GM12878 (cell line): ENCODE results near the gene FITM1. TPM values are rescaled to one million over a fixed set of nuclear protein-coding genes. Genes with fewer than 3 reads are reported as not detected.

Source experiments
- ATAC-seq: fragments of 200-7000 bp; cut with Tn5 transposase; 3 replicates; pipeline ENCODE4 v1.9.1; 2020; ENCODE audit warnings: mild to moderate bottlenecking, moderate library complexity
- BruUV-seq: library from RNA; stranded (reverse); fragments of 400-500 nt; replicated peaks from 2 replicates; lab custom pipeline; 2021; lab: Mats Ljungman, UMichigan
- CTCF ChIA-PET: fragments of 300-600 bp; sonication (Branson Sonifier 250); formaldehyde crosslinking; extraction: SDS; loops from one replicate; lab custom pipeline; 2021; ENCODE audit warnings: inconsistent platforms; lab: Yijun Ruan, JAX
- POLR2A ChIA-PET: fragments of 350-600 bp; formaldehyde crosslinking; extraction: SDS; loops from one replicate; lab custom pipeline; 2021; ENCODE audit warnings: inconsistent platforms; lab: Charles Lee
- RAD21 ChIA-PET: fragments of 300-600 bp; sonication (Branson Sonifier 250); formaldehyde crosslinking; loops from one replicate; lab custom pipeline; 2023; ENCODE audit warnings: antibody characterized with exemption; ENCODE audit not compliant: unreplicated experiment; lab: Charles Lee
- SMC1A ChIA-PET: fragments of 300-600 bp; sonication (Branson Sonifier 250); formaldehyde crosslinking; loops from one replicate; lab custom pipeline; 2023; ENCODE audit not compliant: unreplicated experiment, uncharacterized antibody; lab: Charles Lee
- DNase-seq: peaks from one replicate; pipeline ENCODE4 v3.0.0-alpha.2; 2011; ENCODE audit warnings: low read depth, low spot score
- FAIRE-seq: peaks from 3 replicates; lab custom pipeline; 2011; peaks lifted over from hg19 to GRCh38; lab: Jason Lieb, UNC
- H2AFZ ChIP-seq: 2 replicates; pipeline ENCODE4 v1.6.0; 2011; ENCODE audit warnings: low read depth, low read length, control low read depth; ENCODE audit not compliant: control insufficient read depth
- H3K27ac ChIP-seq: 2 replicates; pipeline ENCODE4 v1.5.1; 2011; ENCODE audit warnings: control low read depth; ENCODE audit not compliant: control insufficient read depth, insufficient read depth
- H3K27me3 ChIP-seq, 2 experiments: replicated peaks in 1 of 2; 2 replicates each; pipeline versions ENCODE4 v1.6.0 to v1.6.1; 2011; ENCODE audit warnings: low read length in 1 of 2; ENCODE audit not compliant: control insufficient read depth in 2 of 2, insufficient read depth in 2 of 2
- H3K36me3 ChIP-seq, 2 experiments: 2 replicates each; pipeline ENCODE4 v1.5.1; 2011; ENCODE audit warnings: low read length in 1 of 2; ENCODE audit not compliant: control insufficient read depth in 2 of 2, insufficient read depth in 2 of 2
- H3K4me1 ChIP-seq: 2 replicates; pipeline ENCODE4 v1.6.1; 2011; ENCODE audit warnings: mild to moderate bottlenecking, low read length, moderate library complexity, mixed read lengths; ENCODE audit not compliant: control insufficient read depth, insufficient read depth
- H3K4me2 ChIP-seq: 2 replicates; pipeline ENCODE4 v1.6.0; 2011; ENCODE audit warnings: control low read depth; ENCODE audit not compliant: control insufficient read depth, insufficient read depth
- H3K4me3 ChIP-seq: fragments of 200-600 bp; sonication (generic); 2 replicates; pipeline ENCODE4 v1.5.1; 2016
- H3K79me2 ChIP-seq: 2 replicates; pipeline ENCODE4 v1.6.0; 2011; ENCODE audit warnings: low read length; ENCODE audit not compliant: control insufficient read depth, insufficient read depth
- H3K9ac ChIP-seq: 2 replicates; pipeline ENCODE4 v1.8.0; 2011; ENCODE audit warnings: low read length, control low read depth, mixed read lengths; ENCODE audit not compliant: control insufficient read depth, insufficient read depth
- H3K9me3 ChIP-seq: replicated peaks from 3 replicates; pipeline ENCODE4 v1.5.1; 2011; ENCODE audit warnings: mild to moderate bottlenecking, low read length; ENCODE audit not compliant: control insufficient read depth, insufficient read depth
- H4K20me1 ChIP-seq: 2 replicates; pipeline ENCODE4 v1.6.0; 2011; ENCODE audit not compliant: control insufficient read depth, insufficient read depth
- EP300 ChIP-seq, 2 experiments: fragments of 150-350 bp in 1 of 2; IDR thresholded peaks; 2 replicates each; pipeline ENCODE4 v1.6.1; 2011 to 2012; ENCODE audit warnings: low read depth in 2 of 2, low read length in 2 of 2, borderline replicate concordance in 1 of 2, improper control_type of control experiment in 1 of 2, inconsistent platforms in 1 of 2; ENCODE audit not compliant: control insufficient read depth in 1 of 2
- HSF1 ChIP-seq: fragments of 150-350 bp; IDR thresholded peaks from 2 replicates; pipeline ENCODE4 v1.6.1; 2014; ENCODE audit warnings: mild to moderate bottlenecking, low read depth, low read length
- MTA3 ChIP-seq: IDR thresholded peaks from 2 replicates; pipeline ENCODE4 v1.6.1; 2012; ENCODE audit warnings: low read length, inconsistent platforms, borderline replicate concordance
- NFYA ChIP-seq: IDR thresholded peaks from 2 replicates; pipeline ENCODE4 v1.6.1; 2011; ENCODE audit warnings: low read depth, mild to moderate bottlenecking, low read length, improper control_type of control experiment, borderline replicate concordance
- PKNOX1 ChIP-seq: fragments of 450-650 bp; IDR thresholded peaks from 2 replicates; pipeline ENCODE4 v1.6.1; 2016; ENCODE audit warnings: mild to moderate bottlenecking
- POLR2AphosphoS5 ChIP-seq: IDR thresholded peaks from 2 replicates; pipeline ENCODE4 v1.6.1; 2011; ENCODE audit warnings: mild to moderate bottlenecking, low read length, inconsistent platforms
- SPI1 ChIP-seq: IDR thresholded peaks from 2 replicates; pipeline ENCODE4 v1.6.1; 2011; ENCODE audit warnings: low read depth, mild to moderate bottlenecking, low read length, moderate library complexity, borderline replicate concordance; ENCODE audit not compliant: insufficient read depth
- YBX1 ChIP-seq: fragments of 450-650 bp; IDR thresholded peaks from 2 replicates; pipeline ENCODE4 v1.6.1; 2016; ENCODE audit warnings: antibody characterized with exemption
- WGBS: methylation state at CpG from one replicate; pipeline ENCODE4 v1.1.6; 2016; ENCODE audit warnings: low lambda C conversion rate; ENCODE audit not compliant: insufficient replicate concordance, insufficient coverage; ENCODE audit errors: missing lambda C conversion rate; 5-methylcytosine and 5-hydroxymethylcytosine counted together
- in situ Hi-C: fragments of 300-500 bp; cut with MboI; formaldehyde crosslinking; loops from 9 replicates; pipeline ENCODE4 v1.14.3; 2018; ENCODE audit warnings: mixed read lengths
- intact Hi-C: fragments of 100-400 bp; cut with micrococcal nuclease; formaldehyde crosslinking; loops from one replicate; pipeline ENCODE4 v1.14.2; 2022; ENCODE audit not compliant: unreplicated experiment
- polyA plus RNA-seq, 11 experiments: library from polyadenylated mRNA; depleted of rRNA in 4 of 11; unstranded in 6 of 11; stranded (reverse) in 5 of 11; fragments of >200 nt; fragmentation: Nextera tagmentation in 4 of 11; fragmentation: Illumina TruSeq in 1 of 11; extraction: Ambion mirVana in 4 of 11; extraction: Trizol in 1 of 11; gene quantifications; 1 replicate in 1 of 11; 2 replicates in 10 of 11; pipeline versions ENCODE4 v1.2.1 to v1.2.3, GENCODE V29; 2011 to 2016; ENCODE audit warnings: inconsistent platforms in 2 of 11, missing spikeins in 2 of 11, low read depth in 1 of 11
- total RNA-seq, 4 experiments: library from RNA; depleted of rRNA in 3 of 4; stranded (reverse); fragments of >200 nt in 3 of 4; fragmentation: Illumina TruSeq in 1 of 4; extraction: Trizol in 1 of 4; gene quantifications; 2 replicates each; pipeline versions ENCODE4 v1.2.1 to v1.2.3, GENCODE V29; 2013 to 2021
- TF ChIP-seq, protein P1 (sequence below): IDR thresholded peaks from 2 replicates; pipeline ENCODE4 v1.6.1; 2012; ENCODE audit warnings: low read length, inconsistent platforms
- TF ChIP-seq, protein P2 (sequence below): IDR thresholded peaks from 2 replicates; pipeline ENCODE4 v1.6.1; 2012; ENCODE audit warnings: low read depth, low read length, improper control_type of control experiment
- TF ChIP-seq, protein P3 (sequence below): fragments of 450-650 bp; formaldehyde crosslinking; IDR thresholded peaks from 2 replicates; pipeline ENCODE4 v1.4.0; 2020; ENCODE audit warnings: mild to moderate bottlenecking, moderate library complexity

The FITM1 gene
- total and polyA plus RNA-seq, 10 of the 15 experiments (the other 5 are each of a cell fraction or from before 2014, with no cell fraction given), result 0.11 to 1.9 (median 0.45) TPM; not detected in 2

GRCh38 chr14:24095271-24096068, 35.0 kb upstream of the FITM1 start:
- H3K4me1 ChIP-seq, result 0 out of 2 replicates have a peak, but pooled peaks cover 3% of the 10 kb centered on the region
- H3K9ac ChIP-seq, result peak overlapping the region; percentile 100
- in situ Hi-C loops (no loop called here), intact Hi-C loops (loop anchor here (1.0 kb wide), 2 partner anchors 19 to 66 kb away; partner anchors contain the start of genes DCAF11, IRF9 and NRL)
- WGBS, result under 1% methylated on average over 12 of the region's 12 CpGs
- FAIRE-seq (peak; percentile 99), DNase-seq (peak; percentile 92), ATAC-seq (peak; percentile 85)
- H2AFZ ChIP-seq, result peak overlapping the region; percentile 2
- peak overlapping the region; percentile 98 for H3K4me3 ChIP-seq
- CTCF ChIA-PET, result interaction anchor here (0.7 to 11.2 kb wide), 10 partner anchors 10 to 507 kb away, joined by 3 to 294 read pairs (median 14); partner anchors contain the start of genes DCAF11, IRF9, NRL and PSME2
- SMC1A ChIA-PET, result interaction anchor here (0.6 to 9.2 kb wide), 10 partner anchors 11 to 147 kb away, joined by 3 to 195 read pairs (median 7); partner anchors contain the start of genes DCAF11, IPO4, IRF9 and NRL
- peak overlapping the region; percentile 99 for H3K27ac ChIP-seq
- H3K27me3 ChIP-seq, result no peaks in the 10 kb centered on the region
- no peaks in the 10 kb centered on the region for H3K9me3 ChIP-seq
- peak overlapping the region; percentile 64 for H3K4me2 ChIP-seq
- no peaks in the 10 kb centered on the region for H4K20me1 ChIP-seq
- no TSS peak for BruUV-seq
- H3K36me3 ChIP-seq, result peaks cover 4 to 14% of the 10 kb centered on the region in 2 experiments; a peak in 3 of 4 replicates
- POLR2A ChIA-PET, result interaction anchor here (0.7 to 6.8 kb wide), 16 partner anchors 9 to 147 kb away, joined by 3 to 90 read pairs (median 11); partner anchors contain the start of genes CARMIL3, DCAF11, EMC9 and IRF9
- H3K79me2 ChIP-seq, result peaks cover 24% of the 10 kb centered on the region
- RAD21 ChIA-PET, result interaction anchor here (1.1 to 9.1 kb wide), 13 partner anchors 12 to 212 kb away, joined by 3 to 153 read pairs (median 6); partner anchors contain the start of genes CARMIL3, CIDEB, DCAF11 and IRF9
- TF ChIP-seq, protein P1, sequence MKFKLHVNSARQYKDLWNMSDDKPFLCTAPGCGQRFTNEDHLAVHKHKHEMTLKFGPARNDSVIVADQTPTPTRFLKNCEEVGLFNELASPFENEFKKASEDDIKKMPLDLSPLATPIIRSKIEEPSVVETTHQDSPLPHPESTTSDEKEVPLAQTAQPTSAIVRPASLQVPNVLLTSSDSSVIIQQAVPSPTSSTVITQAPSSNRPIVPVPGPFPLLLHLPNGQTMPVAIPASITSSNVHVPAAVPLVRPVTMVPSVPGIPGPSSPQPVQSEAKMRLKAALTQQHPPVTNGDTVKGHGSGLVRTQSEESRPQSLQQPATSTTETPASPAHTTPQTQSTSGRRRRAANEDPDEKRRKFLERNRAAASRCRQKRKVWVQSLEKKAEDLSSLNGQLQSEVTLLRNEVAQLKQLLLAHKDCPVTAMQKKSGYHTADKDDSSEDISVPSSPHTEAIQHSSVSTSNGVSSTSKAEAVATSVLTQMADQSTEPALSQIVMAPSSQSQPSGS, result no peak; the same call in 1 of the 2 replicates
- TF ChIP-seq, protein P2, sequence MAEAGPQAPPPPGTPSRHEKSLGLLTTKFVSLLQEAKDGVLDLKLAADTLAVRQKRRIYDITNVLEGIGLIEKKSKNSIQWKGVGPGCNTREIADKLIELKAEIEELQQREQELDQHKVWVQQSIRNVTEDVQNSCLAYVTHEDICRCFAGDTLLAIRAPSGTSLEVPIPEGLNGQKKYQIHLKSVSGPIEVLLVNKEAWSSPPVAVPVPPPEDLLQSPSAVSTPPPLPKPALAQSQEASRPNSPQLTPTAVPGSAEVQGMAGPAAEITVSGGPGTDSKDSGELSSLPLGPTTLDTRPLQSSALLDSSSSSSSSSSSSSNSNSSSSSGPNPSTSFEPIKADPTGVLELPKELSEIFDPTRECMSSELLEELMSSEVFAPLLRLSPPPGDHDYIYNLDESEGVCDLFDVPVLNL, result no peak
- 0 out of 2 replicates have a peak, but pooled peaks have one; percentile 78 for TF ChIP-seq MTA3
- TF ChIP-seq SPI1, result no peak
- TF ChIP-seq HSF1, result no peak
- no peak for TF ChIP-seq YBX1
- TF ChIP-seq PKNOX1, result peak; percentile 37
- TF ChIP-seq, protein P3, sequence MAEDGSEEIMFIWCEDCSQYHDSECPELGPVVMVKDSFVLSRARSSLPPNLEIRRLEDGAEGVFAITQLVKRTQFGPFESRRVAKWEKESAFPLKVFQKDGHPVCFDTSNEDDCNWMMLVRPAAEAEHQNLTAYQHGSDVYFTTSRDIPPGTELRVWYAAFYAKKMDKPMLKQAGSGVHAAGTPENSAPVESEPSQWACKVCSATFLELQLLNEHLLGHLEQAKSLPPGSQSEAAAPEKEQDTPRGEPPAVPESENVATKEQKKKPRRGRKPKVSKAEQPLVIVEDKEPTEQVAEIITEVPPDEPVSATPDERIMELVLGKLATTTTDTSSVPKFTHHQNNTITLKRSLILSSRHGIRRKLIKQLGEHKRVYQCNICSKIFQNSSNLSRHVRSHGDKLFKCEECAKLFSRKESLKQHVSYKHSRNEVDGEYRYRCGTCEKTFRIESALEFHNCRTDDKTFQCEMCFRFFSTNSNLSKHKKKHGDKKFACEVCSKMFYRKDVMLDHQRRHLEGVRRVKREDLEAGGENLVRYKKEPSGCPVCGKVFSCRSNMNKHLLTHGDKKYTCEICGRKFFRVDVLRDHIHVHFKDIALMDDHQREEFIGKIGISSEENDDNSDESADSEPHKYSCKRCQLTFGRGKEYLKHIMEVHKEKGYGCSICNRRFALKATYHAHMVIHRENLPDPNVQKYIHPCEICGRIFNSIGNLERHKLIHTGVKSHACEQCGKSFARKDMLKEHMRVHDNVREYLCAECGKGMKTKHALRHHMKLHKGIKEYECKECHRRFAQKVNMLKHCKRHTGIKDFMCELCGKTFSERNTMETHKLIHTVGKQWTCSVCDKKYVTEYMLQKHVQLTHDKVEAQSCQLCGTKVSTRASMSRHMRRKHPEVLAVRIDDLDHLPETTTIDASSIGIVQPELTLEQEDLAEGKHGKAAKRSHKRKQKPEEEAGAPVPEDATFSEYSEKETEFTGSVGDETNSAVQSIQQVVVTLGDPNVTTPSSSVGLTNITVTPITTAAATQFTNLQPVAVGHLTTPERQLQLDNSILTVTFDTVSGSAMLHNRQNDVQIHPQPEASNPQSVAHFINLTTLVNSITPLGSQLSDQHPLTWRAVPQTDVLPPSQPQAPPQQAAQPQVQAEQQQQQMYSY (CRISPR knock-in tag), result peak; percentile 73; the same call in 1 of the 2 replicates
- peak; percentile 99 for TF ChIP-seq POLR2AphosphoS5
- no peak for TF ChIP-seq NFYA
- TF ChIP-seq EP300 (IDR thresholded peaks at IDR 0.05; ENCODE audit: borderline replicate concordance in 1 of 2, control insufficient read depth in 1 of 2, low read depth in 2 of 2, low read length in 2 of 2), result no peak
